ENCODE data around the gene ARHGEF12.

Gene ARHGEF12

DNA sequence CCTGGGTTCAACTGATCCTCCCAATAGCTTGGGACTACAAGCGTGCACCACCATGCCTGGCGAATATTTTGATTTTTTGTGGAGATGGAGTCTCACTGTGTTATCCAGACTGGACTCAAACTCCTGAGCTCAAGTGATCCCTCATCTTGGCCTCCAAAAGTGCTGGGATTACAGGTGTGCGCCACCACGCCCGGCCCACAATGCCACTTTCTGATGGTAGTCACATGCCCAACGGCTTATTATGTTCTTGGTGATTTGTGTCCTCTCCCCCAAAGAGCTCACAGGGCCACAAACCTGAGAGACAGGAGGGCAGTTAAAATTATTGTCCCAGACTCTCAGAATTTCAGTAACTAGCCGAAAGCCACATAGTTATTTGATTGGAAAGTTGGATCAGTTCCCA is 185.0 kb downstream of the ARHGEF12 start:
- DNase-seq, result no peak

DNA sequence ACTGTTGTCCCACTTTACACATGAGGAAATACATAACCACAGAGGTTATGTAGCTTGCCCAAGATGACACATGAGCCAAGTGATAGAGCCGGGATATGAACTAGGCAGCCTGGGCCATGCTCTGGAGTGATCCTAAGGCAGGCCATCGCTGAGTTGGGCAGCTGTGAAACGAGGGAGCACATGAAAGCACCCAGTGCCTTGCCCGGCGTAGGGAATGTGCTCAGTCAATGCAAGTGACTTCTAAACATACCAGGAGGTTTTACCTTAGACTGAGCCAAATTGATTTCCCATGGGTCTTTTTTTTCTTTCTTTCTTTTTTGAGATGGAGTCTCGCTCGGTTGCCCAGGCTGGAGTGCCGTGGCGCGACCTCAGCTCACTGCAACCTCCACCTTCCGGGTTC is 185.8 kb downstream of the ARHGEF12 start:
- DNase-seq, result no peak

DNA sequence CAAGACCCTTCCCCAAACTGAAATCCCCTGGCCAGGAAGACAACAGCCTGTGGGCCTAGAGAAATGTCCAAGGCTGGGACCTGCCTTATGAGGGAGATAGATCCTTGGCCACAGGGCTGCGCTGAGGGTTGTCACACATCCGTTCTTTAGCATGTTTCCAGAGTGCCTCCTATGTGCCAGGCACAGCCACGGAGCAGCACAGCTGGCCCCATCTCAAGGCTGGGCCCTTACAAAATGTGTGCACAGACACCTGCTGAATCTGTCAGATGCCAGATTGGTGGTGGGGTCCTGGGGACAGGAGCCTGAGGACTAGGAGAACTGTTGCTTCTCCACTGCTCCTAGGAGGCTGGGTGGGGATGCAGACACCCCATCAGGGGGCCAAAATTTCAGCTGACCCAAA is 186.5 kb downstream of the ARHGEF12 start:
- DNase-seq, result no peak

DNA sequence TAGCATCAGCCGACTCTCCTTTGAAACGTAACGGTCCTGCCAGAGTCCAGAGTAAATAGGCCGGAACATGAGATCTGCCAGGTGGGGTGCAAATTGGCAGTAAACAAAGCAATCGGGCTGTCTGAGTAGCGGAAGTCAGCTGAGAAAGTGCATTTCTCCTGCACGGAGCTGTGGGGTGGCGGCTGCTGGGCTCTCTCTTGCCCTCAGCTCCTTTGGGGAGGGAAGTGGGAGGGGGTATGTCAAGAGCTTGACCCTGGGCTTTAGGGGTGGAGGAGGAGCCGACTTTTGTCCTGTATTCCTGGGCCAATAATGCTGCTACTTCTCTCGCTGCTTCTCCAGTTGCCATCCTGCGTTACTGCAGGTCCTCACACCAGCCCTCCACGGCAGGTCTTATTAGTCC is 187.0 kb downstream of the ARHGEF12 start:
- no peak for DNase-seq

DNA sequence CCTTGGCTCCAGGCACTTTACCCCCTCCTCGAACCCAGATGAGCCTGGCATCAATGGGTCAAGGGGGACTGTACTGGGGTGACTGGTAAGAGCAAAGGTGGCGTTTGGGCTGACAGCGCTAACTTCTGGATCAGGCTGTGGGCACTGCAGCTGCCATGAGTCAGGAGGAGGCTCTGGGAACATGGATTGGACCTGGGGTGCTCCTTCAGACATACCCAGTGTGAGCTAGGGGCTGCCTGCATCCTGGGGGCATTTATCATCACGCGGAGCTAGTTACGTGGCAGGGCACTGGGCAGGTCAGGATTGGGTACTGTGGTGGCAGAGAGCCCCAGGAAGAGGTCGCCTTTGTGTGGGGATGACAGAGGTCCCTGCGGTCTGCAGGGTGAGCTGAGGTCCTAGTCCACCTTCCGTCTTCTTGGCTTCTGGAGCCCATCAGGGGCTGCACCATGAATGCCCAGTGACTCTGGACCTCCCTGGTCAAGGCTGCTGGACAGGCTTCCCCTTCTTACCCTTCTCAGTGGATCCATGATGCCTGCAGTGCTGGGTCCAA is 188.4 kb downstream of the ARHGEF12 start:
- no peak for DNase-seq

DNA sequence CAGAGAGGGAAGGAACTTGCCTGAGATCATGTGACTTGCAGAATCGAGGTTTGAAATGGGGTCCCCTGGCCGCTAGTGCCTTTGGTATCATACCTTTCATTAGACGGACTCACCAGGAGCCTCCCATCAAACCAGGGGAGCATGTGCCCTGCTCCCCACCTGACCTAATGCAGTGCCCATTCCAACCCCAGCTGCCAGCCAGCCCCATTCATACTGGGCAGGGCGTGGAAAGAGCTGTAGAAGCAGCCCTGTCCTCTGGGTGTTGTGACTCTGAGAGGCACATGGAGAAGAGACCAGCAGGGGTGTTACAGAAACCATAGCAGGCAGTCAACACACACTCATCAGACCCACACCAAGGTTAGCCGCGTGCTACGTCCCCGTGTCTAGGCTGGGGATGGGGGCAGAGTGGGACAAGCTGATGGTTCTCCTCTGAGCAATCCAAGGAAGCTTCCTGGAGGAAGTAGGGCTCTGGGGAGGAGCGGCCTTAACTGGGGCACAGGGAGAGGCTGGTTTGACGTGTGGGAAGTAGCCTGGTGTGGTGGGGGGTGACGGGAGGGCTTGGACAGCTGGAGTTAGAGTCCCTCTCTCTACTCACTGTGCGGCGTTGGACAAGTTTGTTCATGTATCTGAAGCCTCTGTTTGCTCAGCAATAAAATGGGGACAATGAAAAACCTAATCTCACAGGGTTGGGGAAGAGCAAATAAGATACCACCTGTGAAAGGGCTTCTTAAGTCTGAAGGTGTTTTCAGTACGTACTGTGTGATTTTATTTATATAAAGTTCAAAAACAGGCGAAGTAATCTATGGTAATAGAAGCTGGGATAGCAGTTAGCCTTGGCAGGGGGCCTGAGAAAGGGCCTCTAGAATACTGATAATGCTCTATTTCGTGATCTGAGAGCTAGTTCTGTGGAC is 189.3 kb downstream of the ARHGEF12 start:
- DNase-seq, result no peak

DNA sequence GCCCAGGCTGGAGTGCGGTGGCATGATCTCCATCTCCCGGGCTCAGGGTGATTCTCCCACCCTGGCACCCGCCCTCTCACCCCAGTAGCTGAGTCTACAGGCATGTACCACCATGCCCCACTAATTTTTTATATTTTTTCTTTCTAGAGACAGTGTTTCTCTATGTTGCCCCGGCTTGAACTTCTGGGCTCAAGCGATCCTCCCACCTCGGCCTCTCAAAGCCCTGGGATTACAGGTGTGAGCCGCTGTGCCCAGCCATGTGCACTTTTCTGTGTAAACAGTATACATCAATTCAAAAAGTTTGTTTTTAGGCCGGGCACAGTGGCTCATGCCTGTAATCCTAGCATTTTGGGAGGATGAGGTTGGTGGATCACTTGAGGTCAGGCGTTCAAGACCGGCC is 190.0 kb downstream of the ARHGEF12 start:
- no peak for DNase-seq

DNA sequence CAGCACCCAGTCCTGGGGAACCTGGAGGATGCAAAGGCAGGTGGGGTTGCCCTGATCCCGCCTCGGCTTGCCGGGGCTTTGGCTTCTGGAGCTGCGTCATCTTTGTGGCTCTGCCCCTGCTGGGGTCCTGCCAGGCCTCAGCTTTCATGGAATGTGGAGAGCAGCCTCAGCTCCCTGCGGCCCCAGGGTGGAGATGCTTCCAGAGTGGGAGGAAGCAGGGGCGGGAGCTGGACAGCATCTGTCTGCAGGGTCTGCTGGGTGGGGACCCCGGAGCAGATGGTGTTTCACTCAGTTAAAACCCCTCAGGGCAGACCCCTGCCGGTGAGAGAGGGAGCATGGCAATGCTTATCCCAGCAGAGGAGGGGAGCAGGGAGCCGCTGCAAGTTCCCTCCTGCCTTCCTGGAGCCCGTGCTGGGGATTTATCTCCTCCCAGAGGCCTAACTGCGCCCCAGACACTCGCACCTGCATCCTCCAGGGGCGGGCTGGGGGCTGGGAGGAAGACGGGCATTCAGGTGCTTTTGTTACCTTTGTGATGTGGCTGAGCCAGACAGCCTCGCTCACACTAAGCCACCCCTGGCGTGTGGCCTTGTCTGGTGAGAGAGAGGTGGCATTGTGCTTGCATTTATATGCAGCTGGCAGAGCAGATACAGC is 191.0 kb downstream of the ARHGEF12 start:
- DNase-seq, result no peak

DNA sequence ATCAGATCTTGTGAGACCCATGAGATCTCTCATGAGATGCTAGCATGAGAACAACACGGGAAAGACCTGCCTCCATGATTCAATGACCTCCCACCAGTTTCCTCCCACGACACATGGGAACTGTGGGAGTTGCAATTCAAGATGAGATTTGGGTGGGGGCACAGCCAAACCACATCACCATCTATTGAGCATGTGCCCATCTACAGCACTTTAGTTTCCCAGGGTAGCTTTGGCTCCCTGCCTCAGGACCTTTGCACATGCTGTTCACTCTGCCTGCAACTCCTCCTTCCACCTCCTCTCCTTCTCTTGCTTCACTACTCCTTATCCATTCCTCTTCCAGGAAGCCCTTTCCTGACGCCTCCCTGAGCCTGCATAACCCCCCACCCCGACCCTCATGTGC is 192.5 kb downstream of the ARHGEF12 start:
- no peak for DNase-seq

DNA sequence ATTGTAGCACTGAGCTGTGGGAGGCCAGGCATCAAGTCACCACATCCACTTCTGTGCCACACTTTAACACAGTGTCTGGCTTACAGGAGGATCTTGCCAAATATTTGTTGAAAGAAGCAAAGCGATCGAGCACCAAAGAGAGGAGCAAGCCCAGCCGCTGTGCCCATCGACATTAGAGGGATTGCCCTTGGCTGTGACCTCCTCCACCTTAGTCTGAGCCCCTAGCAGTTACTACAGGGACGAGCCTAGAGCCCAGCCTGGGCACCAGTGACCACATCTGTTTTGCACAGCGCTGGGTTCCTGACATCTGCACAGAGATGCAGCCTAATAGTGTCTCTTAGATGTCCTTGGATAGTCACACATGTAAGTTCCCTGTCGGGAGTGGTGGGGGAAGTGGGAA is 193.0 kb downstream of the ARHGEF12 start:
- DNase-seq, result no peak

DNA sequence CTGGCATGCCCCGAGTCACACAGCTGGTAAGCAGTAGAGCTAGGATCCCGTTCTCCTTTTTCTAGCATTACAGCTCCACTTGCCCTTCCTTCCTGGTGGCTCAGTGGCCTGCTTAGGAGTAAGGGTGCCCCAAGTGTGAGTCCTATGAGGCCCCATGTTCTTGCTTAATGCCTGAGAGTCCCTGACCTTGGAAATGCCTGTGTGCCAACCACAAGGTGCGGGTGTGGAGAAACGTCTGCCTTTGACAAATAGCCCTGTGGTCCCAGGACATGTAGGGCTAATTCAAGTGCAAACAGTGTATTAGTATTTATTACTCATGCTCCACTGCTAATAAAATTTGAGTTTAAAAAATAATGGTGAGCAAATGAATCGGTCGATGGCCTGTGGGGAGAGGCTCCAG is 193.7 kb downstream of the ARHGEF12 start:
- DNase-seq, result no peak

DNA sequence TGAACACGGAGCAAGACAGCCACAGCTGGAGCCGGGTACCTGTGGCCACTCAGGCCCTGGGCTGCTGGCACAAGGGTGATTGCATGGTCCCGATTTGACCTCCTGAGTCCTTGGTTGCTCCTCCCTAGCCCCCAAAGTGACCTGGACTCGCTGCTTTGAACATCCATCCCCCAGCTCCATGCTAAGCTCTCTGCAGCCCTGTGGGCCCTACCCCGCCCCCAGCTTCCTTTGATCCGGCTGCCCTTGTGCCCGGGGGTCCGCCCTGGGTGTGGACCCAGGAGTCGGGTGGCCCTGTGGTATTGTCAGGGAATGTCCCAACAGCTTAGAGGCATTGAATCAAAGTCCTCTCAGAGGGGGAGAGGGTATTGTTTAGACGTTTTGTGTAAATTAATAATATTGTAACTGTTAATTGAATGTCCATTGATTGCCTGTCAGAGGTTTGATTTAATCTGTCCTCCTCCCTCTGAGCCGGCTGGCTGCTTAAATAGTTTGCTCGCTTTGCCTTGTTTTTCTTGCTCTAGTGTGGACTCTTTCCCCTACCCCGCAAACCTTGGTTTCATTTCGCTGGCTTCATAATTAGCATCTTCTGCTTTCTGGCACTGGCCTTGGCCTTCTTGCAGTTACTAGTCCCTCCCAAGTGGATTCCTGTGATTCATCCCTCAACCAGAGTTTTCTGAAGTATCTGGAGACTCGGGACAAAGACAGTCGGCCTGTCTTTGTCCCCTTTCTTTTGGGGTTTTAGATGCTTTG is 196.0 kb downstream of the ARHGEF12 start:
- DNase-seq, result no peak

DNA sequence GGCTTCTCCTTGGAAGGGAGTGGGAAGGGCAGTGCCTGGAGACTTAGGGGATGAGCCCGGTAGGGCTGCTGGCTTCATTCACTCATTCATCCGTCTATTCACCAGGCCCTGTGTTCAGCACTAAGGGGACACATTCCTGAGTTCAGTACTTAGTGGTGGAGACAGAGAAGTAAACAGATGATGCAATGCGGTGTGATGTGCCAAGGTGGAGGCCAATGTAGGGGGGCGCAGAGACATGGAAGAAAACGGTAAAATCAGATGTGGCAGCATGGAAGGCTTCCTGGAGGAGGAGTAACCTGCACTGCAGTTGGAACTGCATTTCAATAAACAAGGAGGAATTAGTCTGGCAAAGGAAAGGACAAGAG is 196.6 kb downstream of the ARHGEF12 start:
- no peak for DNase-seq

DNA sequence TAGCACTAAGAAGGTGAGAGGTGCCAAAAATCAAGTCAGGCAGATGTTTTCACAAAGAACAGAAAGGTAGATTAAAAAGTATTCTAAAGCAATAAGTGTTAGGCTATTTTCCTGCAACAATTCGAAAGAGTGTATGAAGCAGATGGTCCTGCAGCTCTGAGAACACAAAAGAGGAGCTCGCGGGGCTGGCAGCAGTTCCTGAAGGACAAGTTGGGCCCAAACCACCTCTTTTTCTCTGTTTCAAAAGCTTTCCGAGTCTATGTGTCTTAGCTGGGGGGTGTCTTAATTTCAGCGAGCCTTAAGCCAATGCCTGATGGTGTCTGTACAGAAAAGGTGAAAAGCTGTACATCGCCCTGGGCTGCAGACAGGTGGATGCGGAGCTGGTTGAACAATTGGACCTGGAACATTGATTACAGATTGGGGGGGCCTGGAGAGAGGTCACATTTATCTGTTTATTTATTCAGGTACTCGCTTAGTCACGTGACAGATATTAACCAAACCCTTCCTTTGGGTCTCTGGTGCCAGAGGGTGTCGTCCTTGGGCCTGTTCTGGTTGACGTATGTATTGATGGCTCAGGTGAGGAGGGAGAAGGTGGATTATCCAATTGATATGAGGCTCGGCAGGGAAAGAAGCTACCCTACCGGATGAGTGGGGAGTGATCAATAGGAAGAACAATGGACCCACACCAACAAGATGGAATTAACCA is 200.0 kb downstream of the ARHGEF12 start:
- DNase-seq, result no peak

DNA sequence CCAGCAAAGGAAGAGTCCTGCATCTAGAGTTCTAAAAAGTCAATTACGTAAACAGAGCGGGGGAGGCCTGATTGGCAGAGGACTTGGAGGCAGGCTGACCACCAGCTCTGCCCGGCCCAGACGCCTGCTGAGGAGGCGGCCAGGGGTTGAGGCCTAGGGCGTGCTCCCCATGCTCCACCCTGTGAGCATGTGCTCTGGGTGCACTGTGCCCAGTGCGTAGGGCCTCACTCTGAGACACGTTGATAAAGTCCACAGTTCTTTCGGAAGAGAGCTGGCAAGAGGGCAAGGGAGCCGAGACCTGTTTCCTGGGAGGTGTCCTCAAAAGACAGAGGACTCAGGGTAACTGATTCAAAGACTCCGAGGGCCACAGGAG is 200.6 kb downstream of the ARHGEF12 start:
- DNase-seq, result no peak

DNA sequence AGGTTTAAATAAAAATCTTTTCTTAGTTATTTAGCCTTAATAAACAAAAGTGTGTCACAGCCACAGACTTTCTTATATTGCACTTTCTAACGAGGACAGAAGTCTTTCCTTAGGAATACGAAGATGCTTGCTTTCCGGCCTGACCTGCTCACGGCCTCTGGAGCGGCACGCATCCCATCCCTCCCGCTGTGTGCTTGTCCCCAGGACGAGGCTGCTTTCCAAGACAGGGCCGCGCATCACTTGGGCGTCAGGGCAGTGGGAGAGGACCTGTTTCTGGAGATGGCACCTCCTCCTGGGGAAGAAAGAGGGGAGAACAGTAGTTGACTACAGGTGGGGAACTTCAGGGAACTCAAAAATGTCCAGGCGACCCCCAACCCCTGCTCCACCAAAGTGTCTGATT is 201.8 kb downstream of the ARHGEF12 start:
- DNase-seq, result no peak

DNA sequence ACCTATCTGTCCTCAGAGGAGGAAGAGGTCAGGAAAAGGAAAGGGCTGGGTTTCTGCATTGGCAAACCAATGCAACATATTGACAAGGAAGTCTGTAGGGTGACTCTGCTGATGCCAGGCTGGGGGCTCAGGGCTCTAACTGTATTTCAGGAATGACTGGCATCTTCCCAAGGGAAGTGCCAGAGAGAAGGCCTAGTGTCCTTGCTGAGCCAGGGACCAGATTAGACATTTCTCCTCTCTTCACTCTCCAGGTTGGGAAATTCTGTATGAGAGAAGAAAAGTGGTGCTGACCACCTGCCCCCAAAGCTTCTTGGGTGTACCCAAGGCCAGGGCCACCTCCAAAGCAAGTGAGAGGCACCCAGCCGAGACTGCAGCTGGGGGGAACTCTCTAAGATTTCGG is 202.5 kb downstream of the ARHGEF12 start:
- no peak for DNase-seq

All from stimulated activated naive CD4-positive, alpha-beta T cell (primary cell).